DMS53 (cell line): ENCODE results near the gene OSBPL2.

Experiments
- DNase-seq: peaks from one replicate; lab custom pipeline; 2025; lab: John Stamatoyannopoulos, UW

Gene OSBPL2

GRCh38 chr20:62258499-62259293, 20.4 kb downstream of the OSBPL2 start:
- no peak for DNase-seq

DNA sequence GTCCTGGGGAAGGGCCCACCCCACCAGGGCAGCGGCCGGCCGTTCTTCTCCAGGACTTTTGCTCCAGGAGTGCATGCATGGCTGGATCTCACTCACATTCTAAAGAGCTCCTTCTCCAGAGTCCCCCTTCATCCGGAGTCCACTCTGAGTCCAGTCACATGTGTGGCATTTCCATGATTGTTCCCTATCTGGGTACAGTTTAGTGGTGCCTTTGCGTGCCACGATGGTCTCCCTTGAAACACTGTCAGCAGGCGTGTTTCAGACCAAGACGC, 20.9 kb downstream of the OSBPL2 start:
- DNase-seq = no peak

- DNase-seq = no peak
These were observed 23.7 kb downstream of the OSBPL2 start for GRCh38 chr20:62262064-62262463.

DNA sequence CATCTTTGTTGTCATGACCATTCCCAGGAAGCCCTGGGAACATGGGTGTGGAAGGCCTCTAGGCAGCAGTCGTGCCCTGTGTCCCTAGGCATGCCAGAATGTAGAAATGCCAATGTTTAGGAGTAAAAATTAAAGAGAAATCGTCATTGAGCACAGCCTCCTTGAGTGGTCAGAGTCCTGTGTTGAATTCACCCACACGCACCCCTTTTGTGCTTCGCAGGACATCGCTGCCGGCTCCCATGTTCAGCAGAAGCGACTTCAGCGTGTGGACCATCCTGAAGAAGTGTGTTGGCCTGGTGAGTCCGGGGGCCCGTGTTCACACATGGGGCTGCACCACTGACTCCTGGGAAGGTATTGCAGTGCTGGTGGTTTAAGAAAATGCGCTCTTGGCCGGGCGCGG, 25.1 kb downstream of the OSBPL2 start:
- no peak for DNase-seq

GRCh38 chr20:62265365-62265764, 27.0 kb downstream of the OSBPL2 start:
- no peak for DNase-seq

GRCh38 chr20:62266340-62266739, 28.0 kb downstream of the OSBPL2 start:
- peak; percentile 40 for DNase-seq

GRCh38 chr20:62266851-62267250, 28.5 kb downstream of the OSBPL2 start:
- DNase-seq = no peak

DNA sequence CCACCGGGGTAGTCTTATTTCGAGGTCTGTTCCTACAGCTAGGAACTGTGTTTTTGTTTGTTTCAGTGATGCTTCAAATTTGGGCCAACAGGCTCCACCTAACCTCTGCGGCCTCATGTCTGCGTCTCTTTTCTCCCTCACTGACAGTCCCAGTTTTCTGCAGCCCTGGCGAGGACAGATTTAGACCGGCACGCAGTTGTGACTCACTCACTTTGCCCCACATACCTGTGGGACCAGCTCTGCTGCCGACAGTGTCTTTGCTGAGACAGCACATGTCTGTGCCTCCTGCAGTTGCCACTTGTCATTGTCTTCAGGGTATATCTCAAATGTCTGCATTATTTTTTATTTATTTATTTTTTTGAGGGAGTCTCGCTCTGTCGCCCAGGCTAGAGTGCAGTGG, 29.2 kb downstream of the OSBPL2 start:
- DNase-seq = no peak

DNA sequence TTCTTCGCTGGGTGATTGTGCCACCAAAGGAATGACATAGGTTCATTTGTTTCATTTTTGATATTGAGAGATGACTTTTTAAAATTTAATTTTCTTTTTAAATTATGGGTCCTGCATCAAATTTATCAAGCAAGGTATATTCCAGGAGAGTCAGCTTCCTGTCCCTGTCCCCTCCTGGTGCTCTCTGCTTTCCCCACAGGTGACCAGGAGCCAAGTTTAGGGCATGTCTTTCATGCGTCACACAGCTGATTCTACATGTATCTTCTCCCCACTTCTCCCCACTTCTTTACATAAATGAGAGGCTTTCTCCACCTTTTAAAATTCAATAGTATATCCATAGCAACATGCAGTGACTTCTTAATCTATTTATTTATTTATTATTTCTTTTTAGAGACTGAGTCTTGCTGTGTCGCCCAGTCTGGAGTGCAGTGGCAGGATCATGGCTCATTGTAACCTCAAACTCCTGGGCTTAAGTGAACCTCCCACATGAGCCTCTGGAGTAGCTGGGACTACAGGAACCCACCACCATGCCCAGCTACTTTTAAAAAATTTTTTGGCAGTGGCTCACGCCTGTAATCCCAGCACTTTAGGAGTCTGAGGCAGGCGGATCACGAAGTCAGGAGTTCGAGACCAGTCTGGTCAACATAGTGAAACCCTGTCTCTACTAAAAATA, 30.0 kb downstream of the OSBPL2 start:
- no peak for DNase-seq

GRCh38 chr20:62269378-62269777, 31.1 kb downstream of the OSBPL2 start:
- no peak for DNase-seq

DNA sequence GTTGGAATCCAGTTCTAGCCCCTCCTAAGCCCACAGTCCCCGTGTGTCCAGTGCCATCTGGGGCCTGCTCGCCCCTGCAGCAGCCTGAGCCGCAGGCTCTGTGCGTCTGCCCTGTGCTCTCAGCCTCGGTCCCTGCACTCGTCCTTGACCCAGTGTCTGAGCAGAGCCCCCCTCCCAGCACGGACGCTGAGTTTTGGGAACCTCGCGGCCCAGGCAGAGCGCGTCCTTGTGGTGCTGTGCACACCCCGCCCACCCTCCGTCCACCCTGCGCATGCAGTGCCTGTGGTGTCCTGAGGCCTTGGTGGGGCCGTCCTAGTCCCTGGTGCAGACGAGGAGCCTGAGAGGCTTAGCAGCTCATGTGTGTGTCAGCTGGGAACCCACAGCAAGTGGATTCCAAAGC, 31.6 kb downstream of the OSBPL2 start:
- DNase-seq = no peak

DNA sequence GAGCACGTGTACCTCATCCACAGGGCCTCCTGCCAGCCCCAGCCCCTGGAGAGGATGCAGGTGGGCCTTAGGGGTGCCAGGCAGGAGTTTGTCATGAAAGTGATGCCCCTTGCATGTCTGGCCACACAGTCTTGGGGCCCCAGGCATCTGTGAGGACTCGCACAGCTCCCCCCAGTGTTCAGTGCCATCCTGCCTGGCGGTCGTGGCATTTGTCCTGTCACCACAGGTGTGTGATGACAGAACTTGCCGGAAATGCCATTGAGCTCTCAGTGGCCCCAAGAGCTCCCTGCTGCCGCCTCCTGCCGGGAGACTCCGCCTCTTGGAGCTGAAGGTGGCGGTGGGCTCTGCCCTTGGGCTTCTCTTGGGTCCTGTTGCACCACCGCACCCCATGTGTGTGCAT, 33.9 kb downstream of the OSBPL2 start:
- DNase-seq = no peak

GRCh38 chr20:62273416-62273815, 35.1 kb downstream of the OSBPL2 start:
- DNase-seq = no peak

GRCh38 chr20:62274332-62274950, 36.1 kb downstream of the OSBPL2 start:
- no peak for DNase-seq

DNA sequence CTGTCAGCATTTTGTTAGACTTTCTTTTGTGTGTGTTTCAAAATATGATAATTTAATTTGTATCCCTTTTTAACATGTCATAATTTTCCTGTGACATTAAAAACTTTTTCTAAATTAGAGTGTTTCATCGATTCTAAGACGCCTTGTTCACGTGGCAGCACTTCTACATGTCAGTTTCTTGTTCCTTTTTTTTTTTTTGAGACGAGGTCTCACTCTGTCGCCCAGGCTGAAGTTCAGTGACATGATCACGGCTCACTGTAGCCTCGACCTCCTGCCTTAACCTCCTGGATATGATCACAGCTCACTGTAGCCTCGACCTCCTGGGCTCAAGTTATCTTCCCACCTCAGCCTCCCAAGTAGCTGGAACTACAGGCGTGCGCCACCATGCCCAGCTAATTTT, 36.9 kb downstream of the OSBPL2 start:
- no peak for DNase-seq

- DNase-seq = no peak
These were observed 38.1 kb downstream of the OSBPL2 start for GRCh38 chr20:62276439-62276838.

GRCh38 chr20:62277253-62277652, 38.9 kb downstream of the OSBPL2 start:
- no peak for DNase-seq

DNA sequence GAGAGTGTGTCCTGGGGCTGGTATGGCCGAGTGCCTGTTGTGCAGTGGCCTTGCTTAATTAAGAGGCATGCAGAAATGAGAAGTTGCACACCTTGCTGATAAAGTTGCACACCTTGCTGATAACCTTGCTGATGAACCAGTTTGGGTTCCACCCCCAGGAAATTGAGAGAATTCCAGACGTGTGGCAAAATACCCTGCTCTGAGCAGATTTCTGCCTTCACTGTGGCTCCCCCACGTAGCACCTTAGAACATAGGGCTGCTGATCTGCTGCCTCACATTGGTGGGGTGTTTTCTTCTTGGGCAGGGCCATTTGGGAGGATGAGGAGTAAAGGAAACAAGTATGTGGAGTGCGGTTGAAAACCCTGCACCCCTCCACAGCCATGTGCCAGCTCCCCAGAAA, 42.0 kb downstream of the OSBPL2 start:
- DNase-seq = no peak

DNA sequence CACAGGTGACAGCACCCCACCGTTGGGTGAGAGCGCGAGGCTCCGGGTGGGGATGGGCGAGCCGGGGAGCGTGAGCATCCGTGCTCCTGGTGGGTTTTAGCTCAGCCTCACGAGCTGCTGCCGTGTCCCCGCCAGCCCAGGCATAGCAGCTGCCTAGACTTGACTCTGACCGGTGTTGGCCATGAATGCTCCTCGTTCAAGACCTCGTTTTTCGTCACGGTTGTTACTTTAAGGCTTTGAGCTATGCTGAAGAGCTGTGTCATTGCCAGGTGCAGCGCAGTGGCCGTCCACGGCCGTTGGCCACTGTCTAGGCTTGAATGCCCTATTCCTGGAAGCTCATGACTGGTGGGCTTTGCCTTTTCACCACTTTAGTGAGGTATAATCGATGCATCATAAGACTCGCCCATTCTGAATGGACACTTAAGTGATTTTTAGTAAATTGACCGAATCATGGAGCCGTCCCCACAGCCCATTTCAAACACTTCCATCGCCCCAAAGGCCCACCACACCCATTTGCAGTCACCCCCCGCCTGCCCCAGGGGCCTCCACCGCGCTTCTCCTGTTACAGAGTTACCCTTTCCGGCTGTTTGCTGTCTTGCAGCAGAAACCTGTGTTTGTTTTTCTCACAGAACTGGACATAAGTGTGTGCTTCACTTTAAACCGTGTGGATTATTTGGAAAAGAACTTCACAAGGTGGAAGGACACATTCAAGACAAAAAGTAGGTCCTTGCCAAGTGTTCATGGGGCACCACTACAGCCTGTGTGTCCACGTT, 43.0 kb downstream of the OSBPL2 start:
- DNase-seq = no peak

DNA sequence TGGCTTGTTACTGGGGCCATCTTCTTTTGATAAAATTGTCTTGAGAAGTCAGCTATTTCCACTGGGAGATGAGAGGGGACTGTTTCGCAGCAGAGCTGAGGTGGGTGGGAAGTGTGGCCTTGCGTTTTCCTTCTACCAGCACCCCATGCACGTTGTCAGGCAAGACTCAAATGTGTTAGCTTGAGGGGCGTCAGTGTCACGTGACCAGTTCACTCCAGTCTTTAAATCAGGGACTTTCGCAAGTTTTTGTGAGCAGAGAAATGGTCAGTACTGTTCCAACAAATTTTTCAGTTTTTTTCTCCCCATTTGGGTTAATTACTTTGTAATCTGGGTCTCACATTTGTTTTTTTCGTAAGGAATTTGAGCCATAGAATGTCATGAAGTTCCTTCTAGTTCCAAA, 43.8 kb downstream of the OSBPL2 start:
- no peak for DNase-seq

DNA sequence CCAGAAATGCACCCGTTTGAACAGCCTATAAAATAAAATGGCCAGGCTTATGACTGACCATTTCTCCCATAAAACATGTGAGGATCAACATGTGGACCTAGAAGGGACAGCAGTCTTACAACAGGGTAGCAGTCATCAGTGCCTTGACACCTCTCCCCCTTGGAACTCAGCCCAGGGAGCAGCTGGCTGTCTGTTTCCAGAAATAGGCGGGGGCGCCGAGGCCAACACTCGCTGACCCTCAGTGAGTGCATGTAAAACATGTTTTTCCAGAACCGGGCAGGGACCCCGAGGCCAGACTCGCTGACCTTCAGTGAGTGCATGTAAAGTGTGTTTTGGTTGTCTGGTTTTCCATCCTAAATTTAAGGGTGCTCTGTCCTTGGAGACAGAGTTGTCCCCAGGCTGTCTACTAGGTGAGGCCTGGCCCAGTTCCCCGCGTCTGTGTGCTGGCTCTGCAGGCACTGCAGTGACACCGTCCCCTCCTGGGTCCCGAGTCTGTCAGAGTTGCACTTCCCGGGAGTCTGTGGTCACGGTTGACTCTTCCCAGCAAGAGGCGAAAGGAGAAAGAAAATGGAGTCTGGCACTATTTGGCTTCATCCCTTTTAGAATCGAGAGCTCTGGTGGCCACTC, 44.7 kb downstream of the OSBPL2 start:
- DNase-seq = no peak

GRCh38 chr20:62284448-62284847, 46.1 kb downstream of the OSBPL2 start:
- DNase-seq = no peak
